Mesothelial cell of epicardium (in vitro differentiated cells): ENCODE measurements around the gene FADS1. TPM values are rescaled to one million over a fixed set of nuclear protein-coding genes. Genes with fewer than 3 reads are reported as not detected.

Experiments
- DNase-seq, 2 experiments: peaks; one replicate each; pipeline ENCODE4 v3.0.0; 2021; ENCODE audit warnings: low spot score in 2 of 2; ENCODE audit not compliant: unreplicated experiment in 2 of 2
- H3K27ac Mint-ChIP-seq: 2 replicates; pipeline ENCODE4 v1.8.0; 2021; ENCODE audit warnings: mixed read lengths
- H3K27me3 Mint-ChIP-seq: 2 replicates; pipeline ENCODE4 v1.8.0; 2021; ENCODE audit warnings: low read depth, mixed read lengths
- H3K36me3 Mint-ChIP-seq: 2 replicates; pipeline ENCODE4 v1.8.0; 2021; ENCODE audit warnings: mixed read lengths
- H3K4me1 Mint-ChIP-seq: 2 replicates; pipeline ENCODE4 v1.8.0; 2021; ENCODE audit warnings: mixed read lengths
- H3K4me3 Mint-ChIP-seq: 2 replicates; pipeline ENCODE4 v1.8.0; 2021; ENCODE audit warnings: mild to moderate bottlenecking, moderate library complexity, mixed read lengths
- H3K9me3 Mint-ChIP-seq: 2 replicates; pipeline ENCODE4 v1.8.0; 2021; ENCODE audit warnings: mixed read lengths
- CTCF ChIP-seq: fragments of 200-600 bp; sonication (generic); IDR thresholded peaks from one replicate; pipeline ENCODE4 v1.5.0; 2021; ENCODE audit warnings: antibody characterized with exemption; ENCODE audit not compliant: unreplicated experiment
- total RNA-seq: library from RNA; stranded (reverse); gene quantifications from 3 replicates; pipeline ENCODE4 v1.2.1, GENCODE V29; 2021

Gene FADS1
- total RNA-seq, 1 donor from 2014 or later: 115 TPM

DNA sequence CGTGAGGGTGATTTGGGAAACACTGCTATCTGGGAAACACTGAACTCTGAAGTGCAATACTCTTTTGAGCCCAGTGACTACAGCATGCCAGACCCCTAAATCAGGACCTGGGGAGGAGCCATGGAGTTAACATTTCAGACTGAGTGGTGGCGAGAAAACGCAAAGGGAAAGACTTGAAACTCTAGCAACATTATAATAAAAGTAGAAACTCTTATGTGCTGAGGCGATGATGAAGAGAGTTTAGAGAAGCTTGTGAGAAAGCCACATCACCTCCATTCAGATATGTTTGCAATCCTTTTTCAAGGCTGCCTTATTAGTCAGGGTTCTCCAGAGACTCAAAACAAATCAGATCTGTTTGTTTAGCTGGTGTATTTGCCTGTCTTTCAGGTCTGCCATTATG lies 22.2 kb downstream of the FADS1 start:
- Mint-ChIP-seq H3K4me1 (peaks cover 25% of the 10 kb centered on the region), H3K27me3 (no peaks in the 10 kb centered on the region), H3K4me3 (no peak overlapping the region), H3K27ac (no peak overlapping the region), H3K9me3 (no peaks in the 10 kb centered on the region), H3K36me3 (peaks cover 4% of the 10 kb centered on the region)
- TF ChIP-seq CTCF: no peak
- no peak for DNase-seq

GRCh38 chr11:61793829-61794204 lies 23.0 kb downstream of the FADS1 start:
- peaks cover 5% of the 10 kb centered on the region for H3K36me3 Mint-ChIP-seq
- TF ChIP-seq CTCF: no peak

DNA sequence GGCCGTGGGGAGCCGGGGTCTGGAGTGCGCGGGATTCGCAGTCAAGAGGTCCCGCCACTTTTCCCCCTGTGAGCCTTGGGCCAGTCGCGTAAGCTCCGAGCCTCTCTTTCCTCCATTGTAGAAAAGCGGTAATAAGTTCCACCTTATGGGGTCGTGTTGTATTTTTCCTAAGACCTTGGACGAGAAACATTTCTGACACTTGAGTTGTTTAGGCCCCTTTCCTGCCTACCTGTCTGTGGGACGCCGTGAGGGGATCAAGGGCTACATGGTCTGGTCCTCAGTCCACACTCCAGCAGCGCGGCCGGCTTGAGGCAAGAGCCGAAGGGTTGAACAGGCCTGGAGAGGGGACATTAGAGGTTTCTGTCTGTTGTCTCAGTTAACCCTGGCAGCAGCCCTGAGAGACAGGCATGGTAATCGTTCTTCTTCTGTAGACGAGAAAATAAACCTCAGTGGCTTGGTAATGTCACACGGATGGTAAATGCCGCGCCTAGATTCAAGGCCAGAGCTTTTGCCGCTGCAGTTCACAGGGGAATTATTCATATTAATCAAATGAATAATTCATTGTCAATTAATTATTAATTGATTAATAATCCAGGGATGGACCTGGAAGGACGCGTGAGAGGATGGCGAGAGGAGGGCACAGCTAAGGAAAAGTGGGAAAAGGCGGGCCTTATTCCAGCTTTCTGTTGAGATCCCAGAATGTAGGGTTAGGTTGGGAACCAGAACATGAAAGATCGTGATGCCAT lies 23.5 kb downstream of the FADS1 start:
- H3K4me1 Mint-ChIP-seq: peaks cover 25% of the 10 kb centered on the region
- peak overlapping the region; percentile 99 for H3K27ac Mint-ChIP-seq
- no peak for DNase-seq
- H3K27me3 Mint-ChIP-seq: no peaks in the 10 kb centered on the region
- no peaks in the 10 kb centered on the region for H3K9me3 Mint-ChIP-seq
- TF ChIP-seq CTCF: no peak
- H3K4me3 Mint-ChIP-seq: peak overlapping the region; percentile 90
- H3K36me3 Mint-ChIP-seq: peaks cover 4% of the 10 kb centered on the region

More at GRCh38 chr11:61793829-61794204, 23.0 kb downstream of the FADS1 start:
- peak overlapping the region; percentile 90 for H3K4me3 Mint-ChIP-seq
- H3K9me3 Mint-ChIP-seq: no peaks in the 10 kb centered on the region
- no peaks in the 10 kb centered on the region for H3K27me3 Mint-ChIP-seq
- DNase-seq: no peak
- H3K4me1 Mint-ChIP-seq: peaks cover 25% of the 10 kb centered on the region
- peak overlapping the region; percentile 56 for H3K27ac Mint-ChIP-seq

- H3K27ac Mint-ChIP-seq: peak within 1 kb of the TSS; percentile 99
- no peaks in the 10 kb centered on the region for H3K9me3 Mint-ChIP-seq
- H3K27me3 Mint-ChIP-seq: no peaks in the 10 kb centered on the region
- peak within 1 kb of the TSS; percentile 90 for H3K4me3 Mint-ChIP-seq
- peak; percentile 79 to 88 for DNase-seq
- peaks cover 4% of the 10 kb centered on the region for H3K36me3 Mint-ChIP-seq
- TF ChIP-seq CTCF: peak; percentile 7
- peaks cover 25% of the 10 kb centered on the region for H3K4me1 Mint-ChIP-seq
Measured at GRCh38 chr11:61792310-61793082, 24.3 kb downstream of the FADS1 start, which contains the start of the genes FEN1 and TMEM258. FEN1 (plus strand) TSS chr11:61792911; CDS start chr11:61795362, 2,451 bp downstream. TMEM258 (minus strand) TSS chr11:61792599; CDS start chr11:61792558, 41 bp downstream.

DNA sequence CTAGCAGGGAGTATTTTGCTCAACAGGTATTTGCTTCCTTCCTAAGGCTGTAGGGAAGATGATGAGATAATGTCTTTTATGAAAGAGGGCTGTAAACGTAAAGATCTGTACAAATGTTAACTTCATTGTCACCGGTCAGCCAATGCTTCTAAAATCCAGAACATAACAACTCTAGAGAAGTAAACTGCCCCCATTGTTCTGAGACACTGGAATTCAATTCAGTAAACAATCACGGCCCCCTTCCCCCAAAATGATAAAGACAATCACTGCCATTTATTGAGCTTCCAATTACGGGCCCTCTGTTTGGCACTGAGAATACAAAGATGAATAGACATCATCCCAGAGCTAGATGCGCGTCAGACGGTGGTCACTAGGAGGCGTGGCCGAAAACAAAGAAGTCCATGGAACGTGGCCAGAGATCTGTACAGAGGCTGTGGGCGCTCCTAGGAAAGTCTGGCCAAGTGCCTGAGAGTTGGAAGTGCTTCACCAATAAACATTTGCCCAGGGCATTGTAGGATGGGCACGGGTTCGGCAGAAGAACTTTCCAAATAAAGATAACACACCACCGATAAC lies 25.0 kb downstream of the FADS1 start:
- peaks cover 4% of the 10 kb centered on the region for H3K36me3 Mint-ChIP-seq
- H3K9me3 Mint-ChIP-seq: no peaks in the 10 kb centered on the region
- TF ChIP-seq CTCF: peak; percentile 38
- peak overlapping the region; percentile 99 for H3K27ac Mint-ChIP-seq
- no peaks in the 10 kb centered on the region for H3K27me3 Mint-ChIP-seq
- peaks cover 18% of the 10 kb centered on the region for H3K4me1 Mint-ChIP-seq
- H3K4me3 Mint-ChIP-seq: peak overlapping the region; percentile 90
- DNase-seq: peak in 1 of 2 experiments; percentile 75
